Measurements from ENCODE around the gene GSTM1. TPM values are rescaled to one million over a fixed set of nuclear protein-coding genes. Genes with fewer than 3 reads are reported as not detected.
"Not testable (repeated sequence)": the region's sequence is repeated elsewhere in the genome, so short reads cannot be mapped to it uniquely, and the experiment has no call there.

Gene GSTM1
- total RNA-seq, 1 donor from 2014 or later: not detected

- not testable (repeated sequence) for DNase-seq
Observed at GRCh38 chr1:109697861-109698260, 10.2 kb downstream of the GSTM1 start.

GRCh38 chr1:109702940-109703339 is 15.3 kb downstream of the GSTM1 start:
- DNase-seq: not testable (repeated sequence)

GRCh38 chr1:109704173-109704572 is 16.6 kb downstream of the GSTM1 start:
- DNase-seq: no peak

GRCh38 chr1:109705411-109705810 is 17.8 kb downstream of the GSTM1 start:
- DNase-seq: no peak

GRCh38 chr1:109708949-109709348 is 21.3 kb downstream of the GSTM1 start:
- not testable (repeated sequence) for DNase-seq

GRCh38 chr1:109709822-109710221 is 22.2 kb downstream of the GSTM1 start:
- DNase-seq: not testable (repeated sequence)

GRCh38 chr1:109711593-109712320 is 24.1 kb downstream of the GSTM1 start, which contains the start of gene GSTM5:
TSS of gene GSTM5 (plus strand) at chr1:109712251. CDS start at chr1:109712313, 62 bp downstream.
- DNase-seq: peak; percentile 25

- no peak for DNase-seq
Observed at GRCh38 chr1:109712321-109712864, 24.8 kb downstream of the GSTM1 start.

- DNase-seq: no peak
Observed at GRCh38 chr1:109713636-109714035, 26.0 kb downstream of the GSTM1 start.

GRCh38 chr1:109714661-109715372 is 27.2 kb downstream of the GSTM1 start:
- DNase-seq: no peak

GRCh38 chr1:109716121-109716520 is 28.5 kb downstream of the GSTM1 start:
- DNase-seq: no peak

- no peak for DNase-seq
Observed at GRCh38 chr1:109716570-109717090, 29.0 kb downstream of the GSTM1 start.

GRCh38 chr1:109717729-109718128 is 30.1 kb downstream of the GSTM1 start:
- DNase-seq: no peak

- DNase-seq: no peak
Observed at GRCh38 chr1:109718495-109718894, 30.9 kb downstream of the GSTM1 start.

- DNase-seq: no peak
Observed at GRCh38 chr1:109719337-109719837, 31.8 kb downstream of the GSTM1 start.

GRCh38 chr1:109721042-109721441 is 33.4 kb downstream of the GSTM1 start:
- no peak for DNase-seq

- DNase-seq: no peak
Observed at GRCh38 chr1:109721971-109722370, 34.4 kb downstream of the GSTM1 start.

GRCh38 chr1:109722908-109723691 is 35.5 kb downstream of the GSTM1 start:
- DNase-seq: no peak

- no peak for DNase-seq
Observed at GRCh38 chr1:109724933-109725332, 37.3 kb downstream of the GSTM1 start.

- DNase-seq: no peak
Observed at GRCh38 chr1:109725510-109725909, 37.9 kb downstream of the GSTM1 start.

GRCh38 chr1:109726007-109726406 is 38.4 kb downstream of the GSTM1 start:
- DNase-seq: no peak
